ENCODE results near the gene PCK2. TPM values are rescaled to one million over a fixed set of nuclear protein-coding genes. Genes with fewer than 3 reads are reported as not detected.

The PCK2 gene
- total RNA-seq, 1 experiment from 2014 or later: 48.9 TPM

DNA sequence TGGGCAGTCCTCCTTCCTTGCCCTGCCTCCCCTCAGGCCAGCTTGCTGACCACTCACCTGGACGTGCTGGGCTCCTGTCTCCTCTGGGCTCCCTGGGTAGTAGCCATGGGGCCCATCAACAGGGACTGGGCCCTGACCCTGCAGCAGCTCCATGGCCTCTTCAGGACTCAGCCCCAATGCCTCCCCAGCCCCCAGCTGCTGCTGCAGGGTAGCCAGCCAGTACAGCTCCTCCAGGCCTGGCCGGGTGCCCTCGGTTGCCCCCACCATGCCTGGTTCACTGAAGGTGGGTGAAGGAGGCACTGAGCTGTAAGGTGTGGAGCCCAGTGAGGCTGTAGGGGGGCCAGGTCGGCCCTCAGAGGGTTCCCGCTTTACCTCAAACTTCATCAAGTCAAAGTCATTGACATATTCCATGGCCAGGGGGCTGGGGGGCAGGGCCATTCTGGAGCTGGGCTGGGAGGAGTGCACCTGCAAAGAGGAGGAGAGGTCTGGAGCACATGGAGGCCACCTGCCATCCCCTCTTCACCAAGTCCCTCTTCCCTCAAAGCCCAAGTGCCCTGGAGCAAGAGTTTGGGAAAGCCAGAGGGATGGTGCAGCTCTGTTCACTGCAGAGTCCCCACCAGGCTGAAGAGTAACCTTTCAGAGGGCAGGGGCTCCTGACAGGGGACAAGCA lies 11.6 kb upstream of the PCK2 start:
- Mint-ChIP-seq H3K27ac (no peak overlapping the region; a peak in 1 of 7 replicates), H3K9me3 (no peaks in the 10 kb centered on the region), H3K36me3 (ENCODE audit: insufficient read depth in 1 of 3, low read depth in 3 of 3) (no peaks in the 10 kb centered on the region; a peak in 1 of 7 replicates), H3K4me1 (peaks cover 36 to 43% of the 10 kb centered on the region in 2 experiments), H3K4me3 (peak overlapping the region; percentile 74 to 84), H3K27me3 (ENCODE audit: low read depth) (peaks cover 32% of the 10 kb centered on the region)
- no CpG with 5 or more reads among the region's 5 CpGs for WGBS (ENCODE audit: extremely low coverage, insufficient read length, low lambda C conversion rate)
- Histone ChIP-seq H3K23me2 (ENCODE audit: insufficient read length, low read depth, low read length, poor library complexity, severe bottlenecking) (peaks cover 4% of the 10 kb centered on the region), H3K79me1 (ENCODE audit: insufficient read depth, low read depth, low read length, poor library complexity, severe bottlenecking) (no peaks in the 10 kb centered on the region), H4K20me1 (ENCODE audit: control insufficient read depth, insufficient read depth, insufficient read length) (no peaks in the 10 kb centered on the region), H3T11ph (ENCODE audit: low read length) (no peak overlapping the region), H3K27ac (ENCODE audit: insufficient read length, low read depth, low read length) (no peak overlapping the region), H3K23ac (ENCODE audit: insufficient read length, low read depth, low read length) (no peak overlapping the region), H3K18ac (ENCODE audit: insufficient read length, low read depth, low read length) (no peak overlapping the region), H3K14ac (ENCODE audit: insufficient read depth, low read length) (no peak overlapping the region), H3K9me3 (ENCODE audit: control insufficient read depth, low read depth, low read length) (no peaks in the 10 kb centered on the region), H2AFZ (ENCODE audit: low read length) (no peak overlapping the region), H2BK15ac (ENCODE audit: low read depth, low read length) (no peak overlapping the region), H4K91ac (ENCODE audit: insufficient read length, low read depth, low read length) (no peak overlapping the region), H2BK5ac (ENCODE audit: insufficient read length, low read length) (no peak overlapping the region), H3K56ac (ENCODE audit: insufficient read length, low read depth, low read length) (no peak overlapping the region), H3K4me1 (ENCODE audit: insufficient read depth, low read length) (peaks cover 5% of the 10 kb centered on the region; the same call in 1 of the 2 replicates), H3K79me2 (ENCODE audit: insufficient read depth, low read length) (no peaks in the 10 kb centered on the region), H3K27me3 (ENCODE audit: insufficient read depth, low read length) (no peaks in the 10 kb centered on the region; the same call in 1 of the 2 replicates), H2BK120ac (ENCODE audit: low read depth, low read length, poor library complexity, severe bottlenecking) (no peak overlapping the region), H2AK5ac (ENCODE audit: insufficient read length, low read length) (no peak overlapping the region), H3K4ac (ENCODE audit: low read depth, low read length) (no peak overlapping the region), H3K9ac (ENCODE audit: extremely low read depth, insufficient read length, low read length) (no peak overlapping the region), H2BK12ac (ENCODE audit: insufficient read length, low read depth, low read length) (no peak overlapping the region), H4K8ac (replicated peaks; ENCODE audit: insufficient read length, low read depth, low read length) (no peak overlapping the region), H3K4me2 (ENCODE audit: insufficient read depth, insufficient read length, low read length) (no peak overlapping the region), H2BK20ac (ENCODE audit: low read depth, low read length, poor library complexity, severe bottlenecking) (no peak overlapping the region), H4K5ac (ENCODE audit: insufficient read length, low read depth, low read length) (no peak overlapping the region)
- DNase-seq: no peak
- TF ChIP-seq, protein P1, sequence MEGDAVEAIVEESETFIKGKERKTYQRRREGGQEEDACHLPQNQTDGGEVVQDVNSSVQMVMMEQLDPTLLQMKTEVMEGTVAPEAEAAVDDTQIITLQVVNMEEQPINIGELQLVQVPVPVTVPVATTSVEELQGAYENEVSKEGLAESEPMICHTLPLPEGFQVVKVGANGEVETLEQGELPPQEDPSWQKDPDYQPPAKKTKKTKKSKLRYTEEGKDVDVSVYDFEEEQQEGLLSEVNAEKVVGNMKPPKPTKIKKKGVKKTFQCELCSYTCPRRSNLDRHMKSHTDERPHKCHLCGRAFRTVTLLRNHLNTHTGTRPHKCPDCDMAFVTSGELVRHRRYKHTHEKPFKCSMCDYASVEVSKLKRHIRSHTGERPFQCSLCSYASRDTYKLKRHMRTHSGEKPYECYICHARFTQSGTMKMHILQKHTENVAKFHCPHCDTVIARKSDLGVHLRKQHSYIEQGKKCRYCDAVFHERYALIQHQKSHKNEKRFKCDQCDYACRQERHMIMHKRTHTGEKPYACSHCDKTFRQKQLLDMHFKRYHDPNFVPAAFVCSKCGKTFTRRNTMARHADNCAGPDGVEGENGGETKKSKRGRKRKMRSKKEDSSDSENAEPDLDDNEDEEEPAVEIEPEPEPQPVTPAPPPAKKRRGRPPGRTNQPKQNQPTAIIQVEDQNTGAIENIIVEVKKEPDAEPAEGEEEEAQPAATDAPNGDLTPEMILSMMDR (conservative IDR thresholded peaks at IDR 0.05): no peak

All from H9 (cell line).